SK-N-MC (cell line): ENCODE measurements around the gene MUS81.

ENCODE experiments used
- FOXP2 ChIP-seq: optimal IDR thresholded peaks from 2 replicates; pipeline ENCODE3; 2011; ENCODE audit warnings: mild to moderate bottlenecking, moderate library complexity; ENCODE audit not compliant: insufficient read depth; ENCODE audit errors: extremely low read length, control extremely low read depth
- POLR2AphosphoS5 ChIP-seq: IDR thresholded peaks from 2 replicates; pipeline ENCODE4 v1.6.1; 2012; ENCODE audit warnings: mild to moderate bottlenecking, low read depth, low read length, borderline replicate concordance

GRCh38 chr11:65911682-65912568 lies 51.7 kb downstream of the MUS81 start:
- no peak for TF ChIP-seq POLR2AphosphoS5
- no peak for TF ChIP-seq FOXP2
